Measurements from ENCODE around the gene FBXL13. TPM values are rescaled to one million over a fixed set of nuclear protein-coding genes. Genes with fewer than 3 reads are reported as not detected.
"Not testable (repeated sequence)": the region's sequence is repeated elsewhere in the genome, so short reads cannot be mapped to it uniquely, and the experiment has no call there.

FBXL13 gene
- polyA plus RNA-seq, 1 donor from 2014 or later, result 0.57 TPM

- not testable (repeated sequence) for H3K9me2 ChIP-seq (ENCODE audit: insufficient read depth, low read length); H3K27me3 ChIP-seq (ENCODE audit: insufficient read depth, low read depth, low read length); H3K9ac ChIP-seq (ENCODE audit: low read length); H3K4me3 ChIP-seq (ENCODE audit: low read length); H3K79me2 ChIP-seq (replicated peaks; ENCODE audit: insufficient read depth, low read length); H3F3A ChIP-seq (ENCODE audit: insufficient read depth, low read length, poor library complexity, severe bottlenecking); H3K9me3 ChIP-seq (ENCODE audit: low read length); H3K36me3 ChIP-seq (ENCODE audit: insufficient read depth, low read length); H3K4me2 ChIP-seq (ENCODE audit: low read length); H4K20me1 ChIP-seq (ENCODE audit: insufficient read depth); H2AFZ ChIP-seq (ENCODE audit: low read depth, low read length)
- H3K27ac ChIP-seq (ENCODE audit: low read length), result peak overlapping the region; percentile 65
- peak; percentile 38 for TF ChIP-seq POLR2AphosphoS5 (IDR thresholded peaks at IDR 0.05)
Observed at GRCh38 chr7:102791831-102792230, 282.8 kb downstream of the FBXL13 start.

GRCh38 chr7:102791367-102791766, 283.2 kb downstream of the FBXL13 start:
- not testable (repeated sequence) for H3K4me2 ChIP-seq (ENCODE audit: low read length)

GRCh38 chr7:102790364-102791100, 284.1 kb downstream of the FBXL13 start:
- not testable (repeated sequence) for H3K9me2 ChIP-seq (ENCODE audit: insufficient read depth, low read length); H3K79me2 ChIP-seq (replicated peaks; ENCODE audit: insufficient read depth, low read length); H2AFZ ChIP-seq (ENCODE audit: low read depth, low read length); H3K9me3 ChIP-seq (ENCODE audit: low read length); H3K27ac ChIP-seq (ENCODE audit: low read length); H3K36me3 ChIP-seq (ENCODE audit: insufficient read depth, low read length); H3K27me3 ChIP-seq (ENCODE audit: insufficient read depth, low read depth, low read length); H3K4me3 ChIP-seq (ENCODE audit: low read length); H4K20me1 ChIP-seq (ENCODE audit: insufficient read depth); H3K4me2 ChIP-seq (ENCODE audit: low read length); H3F3A ChIP-seq (ENCODE audit: insufficient read depth, low read length, poor library complexity, severe bottlenecking); H3K9ac ChIP-seq (ENCODE audit: low read length)

More at GRCh38 chr7:102791367-102791766, 283.2 kb downstream of the FBXL13 start:
- H3K9me3 ChIP-seq (ENCODE audit: low read length); H3K4me3 ChIP-seq (ENCODE audit: low read length); H3F3A ChIP-seq (ENCODE audit: insufficient read depth, low read length, poor library complexity, severe bottlenecking); H3K9ac ChIP-seq (ENCODE audit: low read length); H3K79me2 ChIP-seq (replicated peaks; ENCODE audit: insufficient read depth, low read length); H3K9me2 ChIP-seq (ENCODE audit: insufficient read depth, low read length); H3K27me3 ChIP-seq (ENCODE audit: insufficient read depth, low read depth, low read length); H4K20me1 ChIP-seq (ENCODE audit: insufficient read depth); H2AFZ ChIP-seq (ENCODE audit: low read depth, low read length); H3K36me3 ChIP-seq (ENCODE audit: insufficient read depth, low read length): not testable (repeated sequence)
- peak overlapping the region; percentile 65 for H3K27ac ChIP-seq (ENCODE audit: low read length)

- not testable (repeated sequence) for H3F3A ChIP-seq (ENCODE audit: insufficient read depth, low read length, poor library complexity, severe bottlenecking); H3K9ac ChIP-seq (ENCODE audit: low read length); H3K36me3 ChIP-seq (ENCODE audit: insufficient read depth, low read length); H2AFZ ChIP-seq (ENCODE audit: low read depth, low read length); H3K27me3 ChIP-seq (ENCODE audit: insufficient read depth, low read depth, low read length); H3K79me2 ChIP-seq (replicated peaks; ENCODE audit: insufficient read depth, low read length); H3K4me3 ChIP-seq (ENCODE audit: low read length); H3K27ac ChIP-seq (ENCODE audit: low read length); H3K9me2 ChIP-seq (ENCODE audit: insufficient read depth, low read length); H3K9me3 ChIP-seq (ENCODE audit: low read length); H4K20me1 ChIP-seq (ENCODE audit: insufficient read depth); H3K4me2 ChIP-seq (ENCODE audit: low read length)
Observed at GRCh38 chr7:102788770-102789169, 285.8 kb downstream of the FBXL13 start.

- not testable (repeated sequence) for H3K4me3 ChIP-seq (ENCODE audit: low read length); H2AFZ ChIP-seq (ENCODE audit: low read depth, low read length); H3K36me3 ChIP-seq (ENCODE audit: insufficient read depth, low read length); H3K9ac ChIP-seq (ENCODE audit: low read length); H3K27me3 ChIP-seq (ENCODE audit: insufficient read depth, low read depth, low read length); H3K79me2 ChIP-seq (replicated peaks; ENCODE audit: insufficient read depth, low read length); H3K9me2 ChIP-seq (ENCODE audit: insufficient read depth, low read length); H3K27ac ChIP-seq (ENCODE audit: low read length); H3K9me3 ChIP-seq (ENCODE audit: low read length); H4K20me1 ChIP-seq (ENCODE audit: insufficient read depth); H3K4me2 ChIP-seq (ENCODE audit: low read length); H3F3A ChIP-seq (ENCODE audit: insufficient read depth, low read length, poor library complexity, severe bottlenecking)
Observed at GRCh38 chr7:102780926-102781325, 293.7 kb downstream of the FBXL13 start.

GRCh38 chr7:102778663-102779062, 295.9 kb downstream of the FBXL13 start:
- not testable (repeated sequence) for H3K4me3 ChIP-seq (ENCODE audit: low read length); H3K9ac ChIP-seq (ENCODE audit: low read length); H3K4me2 ChIP-seq (ENCODE audit: low read length); H2AFZ ChIP-seq (ENCODE audit: low read depth, low read length); H3K9me2 ChIP-seq (ENCODE audit: insufficient read depth, low read length); H3K27ac ChIP-seq (ENCODE audit: low read length); H4K20me1 ChIP-seq (ENCODE audit: insufficient read depth); H3F3A ChIP-seq (ENCODE audit: insufficient read depth, low read length, poor library complexity, severe bottlenecking); H3K36me3 ChIP-seq (ENCODE audit: insufficient read depth, low read length); H3K27me3 ChIP-seq (ENCODE audit: insufficient read depth, low read depth, low read length); H3K9me3 ChIP-seq (ENCODE audit: low read length); H3K79me2 ChIP-seq (replicated peaks; ENCODE audit: insufficient read depth, low read length)

- H4K20me1 ChIP-seq (ENCODE audit: insufficient read depth); H3K9me2 ChIP-seq (ENCODE audit: insufficient read depth, low read length); H3K79me2 ChIP-seq (replicated peaks; ENCODE audit: insufficient read depth, low read length); H3K27me3 ChIP-seq (ENCODE audit: insufficient read depth, low read depth, low read length); H3K4me2 ChIP-seq (ENCODE audit: low read length); H3F3A ChIP-seq (ENCODE audit: insufficient read depth, low read length, poor library complexity, severe bottlenecking); H3K9me3 ChIP-seq (ENCODE audit: low read length); H3K36me3 ChIP-seq (ENCODE audit: insufficient read depth, low read length); H3K27ac ChIP-seq (ENCODE audit: low read length); H2AFZ ChIP-seq (ENCODE audit: low read depth, low read length); H3K4me3 ChIP-seq (ENCODE audit: low read length); H3K9ac ChIP-seq (ENCODE audit: low read length): not testable (repeated sequence)
Observed at GRCh38 chr7:102776217-102776616, 298.4 kb downstream of the FBXL13 start.

- H4K20me1 ChIP-seq (ENCODE audit: insufficient read depth); H3K4me2 ChIP-seq (ENCODE audit: low read length); H3K36me3 ChIP-seq (ENCODE audit: insufficient read depth, low read length); H3K9me2 ChIP-seq (ENCODE audit: insufficient read depth, low read length); H3K27me3 ChIP-seq (ENCODE audit: insufficient read depth, low read depth, low read length); H2AFZ ChIP-seq (ENCODE audit: low read depth, low read length); H3K4me3 ChIP-seq (ENCODE audit: low read length); H3K9ac ChIP-seq (ENCODE audit: low read length); H3K27ac ChIP-seq (ENCODE audit: low read length); H3K9me3 ChIP-seq (ENCODE audit: low read length); H3K79me2 ChIP-seq (replicated peaks; ENCODE audit: insufficient read depth, low read length); H3F3A ChIP-seq (ENCODE audit: insufficient read depth, low read length, poor library complexity, severe bottlenecking): not testable (repeated sequence)
Observed at GRCh38 chr7:102770467-102770866, 304.1 kb downstream of the FBXL13 start.

Data from neural cell (in vitro differentiated cells).